HG03457 (cell line): ENCODE measurements around the gene LINC01488.

ENCODE experiments used
- ATAC-seq: cut with Tn5 transposase; IDR thresholded peaks from one replicate; pipeline ENCODE4 v1.9.1; 2021; ENCODE audit warnings: moderate number of reproducible peaks; ENCODE audit not compliant: unreplicated experiment

Gene LINC01488

DNA sequence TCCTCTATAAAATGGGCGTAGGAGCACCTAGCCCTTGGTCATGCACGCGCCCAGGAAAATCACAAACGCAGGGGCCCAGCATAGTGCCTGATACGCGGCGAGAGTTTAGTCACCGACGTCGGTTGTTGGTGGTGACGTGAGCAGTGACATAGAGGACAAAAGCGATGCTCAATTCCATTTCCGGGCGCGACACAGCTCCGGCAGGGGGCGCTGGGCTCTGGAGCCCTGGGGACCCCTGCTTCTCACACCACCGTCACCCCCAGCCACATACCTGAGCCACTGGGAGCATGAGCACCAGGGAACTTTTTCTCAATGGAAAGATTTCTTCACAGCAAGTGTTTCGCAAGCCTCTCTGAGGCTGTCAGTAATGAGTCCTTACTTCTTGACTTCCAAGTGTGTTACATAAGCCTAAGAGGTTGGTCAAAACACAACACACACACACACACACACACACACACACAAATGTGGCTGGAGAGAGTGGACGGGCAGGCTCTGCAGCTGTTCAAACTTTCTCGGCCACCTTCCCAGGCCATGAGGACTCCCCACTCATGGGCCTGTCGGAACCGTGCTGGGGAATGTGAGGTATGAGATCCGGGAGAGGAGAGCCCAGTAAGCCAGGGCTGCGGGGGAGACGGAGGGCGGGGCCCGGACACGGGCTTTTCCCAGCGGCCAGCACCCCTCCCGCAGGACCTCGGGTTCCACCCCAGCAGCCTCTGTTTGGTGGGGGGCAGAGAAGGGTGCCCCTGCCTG, 36.9 kb upstream of the LINC01488 start:
- ATAC-seq = no peak

DNA sequence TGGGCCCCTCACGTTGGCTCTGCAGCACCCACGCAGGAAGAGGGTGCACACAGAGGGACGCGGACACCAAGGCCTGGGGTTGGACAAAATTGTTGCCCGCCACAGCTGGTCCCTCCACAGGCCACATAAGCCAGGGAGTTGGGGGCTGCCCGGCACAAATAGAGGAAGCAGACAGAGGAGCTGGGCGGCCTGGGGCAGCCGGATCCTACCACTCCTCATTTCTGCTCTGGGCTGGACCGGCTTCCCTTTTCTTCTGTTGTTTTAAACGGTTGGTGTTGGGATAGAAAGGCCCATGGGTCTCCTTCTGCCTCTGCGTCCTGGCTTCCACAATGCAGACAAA, 36.4 kb upstream of the LINC01488 start:
- ATAC-seq = no peak

DNA sequence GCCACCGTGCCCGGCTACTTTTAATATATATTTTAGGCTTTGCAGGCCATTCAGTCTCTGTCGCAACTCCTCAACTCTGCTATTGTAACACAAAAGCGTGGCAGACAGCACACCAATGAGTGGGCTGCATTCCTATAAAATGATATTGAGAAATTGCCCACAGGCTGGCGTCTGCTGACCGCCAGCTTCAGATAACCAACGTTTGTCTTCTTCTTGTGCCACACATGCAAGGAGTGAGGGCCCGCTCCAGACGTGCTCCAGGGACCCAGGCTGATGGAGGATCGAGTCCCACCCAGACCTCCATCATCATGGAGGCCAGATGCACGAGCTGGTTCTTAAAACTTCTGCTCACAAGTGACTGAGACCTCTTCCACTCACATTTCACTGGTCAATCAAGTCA, 35.4 kb upstream of the LINC01488 start:
- ATAC-seq = no peak

DNA sequence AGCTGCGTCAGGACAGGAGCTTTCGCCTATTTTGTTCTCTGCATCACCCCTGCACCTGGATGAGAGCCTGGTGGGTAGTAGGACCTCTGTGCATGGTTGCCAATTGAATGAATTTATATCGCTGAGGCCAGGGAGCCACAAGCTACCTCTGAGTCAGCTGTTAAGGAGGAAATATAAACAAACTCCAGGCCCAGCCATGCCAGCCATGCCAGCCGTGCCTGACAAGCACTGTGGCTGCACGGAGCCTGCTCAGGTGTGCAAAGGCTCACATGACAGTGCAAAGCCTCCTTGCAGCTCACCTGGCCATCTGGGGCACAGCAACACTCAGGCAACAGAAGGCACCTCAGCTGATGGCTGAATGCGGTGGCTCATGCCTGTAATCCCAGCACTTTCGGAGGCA, 33.7 kb upstream of the LINC01488 start:
- no peak for ATAC-seq

DNA sequence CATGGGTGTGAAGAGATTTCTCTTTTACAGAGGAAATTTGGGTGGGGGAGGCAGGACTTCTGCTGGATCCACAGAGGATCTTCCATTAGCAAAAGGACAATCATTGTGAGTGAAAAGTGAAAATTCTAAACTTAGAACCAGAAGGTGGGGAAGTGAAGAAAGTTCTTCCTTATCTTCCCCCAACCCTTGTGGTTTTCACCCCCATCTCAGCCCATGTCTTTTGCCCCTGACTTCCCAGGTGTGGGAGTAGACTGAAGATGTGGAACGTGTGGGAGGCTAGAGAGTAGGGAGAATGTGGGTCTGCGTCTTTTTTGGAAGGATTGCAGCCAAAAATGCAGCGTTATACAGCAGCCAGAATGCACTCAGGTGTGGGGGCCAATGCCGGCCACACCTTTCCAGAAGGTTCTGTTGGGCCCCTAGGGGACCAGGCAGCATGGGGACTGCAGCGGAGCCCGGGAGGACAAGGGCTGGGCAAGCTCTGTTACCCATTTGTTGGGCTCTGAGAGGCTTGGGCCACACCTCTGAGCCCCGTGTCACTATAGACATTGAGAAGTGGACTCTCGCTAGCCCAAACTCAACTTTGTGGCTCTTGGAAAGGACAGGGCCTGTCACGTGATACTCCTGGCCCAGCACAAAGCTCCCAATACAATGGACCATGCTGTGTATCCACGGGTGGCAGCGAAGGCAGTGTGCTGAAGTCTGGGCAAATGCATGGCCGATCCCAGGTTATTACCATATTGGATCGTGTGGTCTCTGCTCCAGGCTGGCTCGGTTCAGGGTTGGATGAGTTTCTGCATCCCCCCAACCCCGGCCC, 32.8 kb upstream of the LINC01488 start:
- ATAC-seq = no peak

DNA sequence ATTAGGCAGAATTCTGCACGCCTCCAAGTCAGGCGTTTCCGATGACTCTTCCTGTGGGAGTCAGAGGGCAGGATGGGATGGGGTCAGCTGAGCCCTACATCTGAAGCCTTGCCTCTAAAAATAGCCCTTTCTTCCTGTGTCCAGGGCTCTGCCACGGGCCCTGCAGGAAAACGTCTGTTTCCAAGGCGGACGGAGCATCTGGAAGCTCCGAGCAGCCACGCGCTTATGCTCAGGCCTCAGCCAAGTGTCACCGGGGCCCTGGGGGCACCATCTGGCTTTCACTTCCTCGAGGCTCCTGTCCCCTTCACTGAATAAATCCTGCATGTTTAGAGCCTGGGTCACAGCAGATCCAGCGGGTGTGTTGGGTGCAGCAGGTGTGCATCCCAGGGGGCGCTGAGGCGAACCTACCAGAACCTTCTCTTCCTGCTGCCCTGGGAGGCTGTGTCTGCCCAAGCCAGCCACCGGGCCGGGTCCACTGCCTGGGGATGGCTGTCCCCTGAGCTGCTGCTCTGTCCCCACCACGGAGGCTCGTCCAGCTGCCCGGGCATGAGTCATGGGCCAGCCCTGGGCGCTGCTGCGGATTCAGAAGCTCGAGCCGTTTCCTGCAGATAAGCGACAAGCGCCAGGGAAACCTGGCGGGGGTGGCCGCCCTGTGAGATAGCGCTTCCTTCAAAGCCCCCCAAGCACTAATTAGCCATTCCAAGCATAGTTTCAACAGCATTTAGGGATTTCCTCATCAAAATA, 32.0 kb upstream of the LINC01488 start:
- ATAC-seq = no peak

DNA sequence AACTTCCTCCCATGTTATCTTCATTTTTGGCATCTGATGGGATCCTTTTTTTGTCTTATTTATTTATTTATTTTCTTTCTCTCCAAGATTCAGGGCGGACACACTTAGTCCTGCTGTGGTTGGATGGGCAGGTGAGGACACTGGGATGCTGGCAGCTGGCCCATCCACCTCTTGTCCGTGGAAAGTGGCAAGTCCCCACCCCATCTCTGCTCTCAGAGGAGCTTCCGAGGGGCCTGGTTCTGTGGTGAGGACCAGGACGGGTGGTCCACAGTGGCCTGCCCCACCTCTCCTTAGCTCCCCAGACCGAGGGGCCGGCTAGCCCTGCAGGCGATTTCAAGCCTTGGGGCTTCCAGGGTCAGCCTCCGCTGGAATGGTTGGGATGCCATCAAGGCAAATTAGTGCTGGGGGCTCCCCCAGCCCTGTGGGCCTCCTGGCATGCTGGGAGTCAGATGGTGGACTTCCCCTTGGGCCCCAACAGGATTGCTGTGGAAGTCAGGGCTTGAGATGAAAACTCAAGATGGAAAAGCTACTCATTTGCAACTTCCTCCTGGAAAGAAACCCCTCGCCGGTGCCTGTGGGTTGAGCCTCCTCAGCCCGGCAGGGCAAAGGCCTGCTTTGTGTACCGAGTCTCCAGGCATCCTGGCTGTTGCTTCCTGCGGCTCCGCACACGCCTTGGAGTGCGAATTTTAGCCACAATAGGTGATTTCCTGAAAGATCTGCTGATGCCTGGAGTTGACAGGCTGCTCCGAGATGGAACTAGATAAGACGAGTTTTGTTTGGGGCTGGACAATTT, 31.2 kb upstream of the LINC01488 start:
- ATAC-seq = no peak

DNA sequence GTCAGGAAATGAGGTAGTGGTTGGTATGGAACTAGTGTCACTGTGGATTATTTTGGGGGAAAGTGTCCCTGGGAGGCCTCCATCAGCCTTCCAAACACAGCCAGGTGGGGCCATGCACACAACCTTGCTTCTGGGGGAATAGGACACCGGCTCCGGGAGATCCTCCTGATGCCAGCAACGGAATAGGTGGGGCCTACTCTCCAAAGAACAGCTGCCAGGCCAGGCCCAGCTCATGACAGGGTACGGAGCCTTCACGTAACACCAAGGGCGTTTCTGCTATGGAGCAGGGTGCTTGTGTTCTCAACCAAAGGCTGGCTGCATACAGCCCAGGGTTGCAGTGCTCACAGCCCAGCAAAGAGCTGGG, 30.6 kb upstream of the LINC01488 start:
- ATAC-seq = no peak

DNA sequence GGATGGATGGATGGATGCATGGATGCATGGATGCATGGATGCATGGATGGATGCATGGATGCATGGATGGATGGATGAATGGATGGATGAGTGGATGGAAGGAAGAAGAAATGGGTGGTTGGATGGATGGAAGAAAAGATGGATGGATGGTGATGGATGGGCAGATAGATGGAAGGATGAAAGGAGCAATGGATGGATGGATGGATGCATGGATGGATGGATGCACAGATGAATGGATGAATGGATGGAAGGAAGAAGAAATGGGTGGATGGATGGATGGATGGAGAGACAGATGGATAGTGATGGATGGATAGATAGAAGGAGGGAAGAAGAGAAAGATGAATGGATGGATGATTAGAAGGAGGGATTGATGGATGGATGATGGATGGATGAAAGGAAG, 30.2 kb upstream of the LINC01488 start:
- no peak for ATAC-seq

DNA sequence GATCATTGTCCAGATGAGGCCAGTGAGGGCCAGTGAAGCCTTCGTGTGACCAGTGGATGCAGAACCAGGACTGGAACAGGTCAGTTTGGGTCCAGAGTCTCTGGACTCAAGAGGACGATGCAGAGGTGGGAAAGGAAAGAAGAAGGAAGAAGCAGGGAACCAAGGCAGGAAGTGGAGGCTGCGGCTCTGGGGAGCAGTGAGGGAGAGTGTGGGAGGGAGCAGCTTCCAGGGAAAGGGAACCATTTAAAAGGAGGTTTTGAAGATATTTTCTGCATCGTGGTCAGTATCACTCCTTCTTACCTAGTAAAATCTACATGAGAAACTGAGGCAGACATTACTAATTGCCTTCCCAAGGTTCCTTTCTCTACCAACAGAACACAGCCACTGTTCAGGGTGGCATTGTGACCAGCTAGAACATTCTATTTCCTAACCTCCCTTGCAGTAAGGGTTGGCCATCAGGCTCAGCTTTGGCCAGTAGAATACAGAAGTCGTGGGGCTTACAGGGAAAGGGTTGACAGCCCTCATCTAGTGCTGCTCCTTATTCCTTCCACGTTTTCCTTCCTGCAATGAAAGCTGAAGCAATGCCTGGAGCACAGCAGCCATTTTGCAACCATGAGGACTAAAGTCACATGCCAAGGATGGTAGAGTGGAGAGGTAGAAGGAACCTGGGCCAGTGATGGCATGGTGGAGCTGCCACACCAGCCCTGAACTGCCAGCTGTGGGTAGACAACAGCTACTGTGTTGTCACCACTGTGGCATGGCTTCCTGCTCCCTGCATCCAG, 29.1 kb upstream of the LINC01488 start:
- ATAC-seq = no peak

DNA sequence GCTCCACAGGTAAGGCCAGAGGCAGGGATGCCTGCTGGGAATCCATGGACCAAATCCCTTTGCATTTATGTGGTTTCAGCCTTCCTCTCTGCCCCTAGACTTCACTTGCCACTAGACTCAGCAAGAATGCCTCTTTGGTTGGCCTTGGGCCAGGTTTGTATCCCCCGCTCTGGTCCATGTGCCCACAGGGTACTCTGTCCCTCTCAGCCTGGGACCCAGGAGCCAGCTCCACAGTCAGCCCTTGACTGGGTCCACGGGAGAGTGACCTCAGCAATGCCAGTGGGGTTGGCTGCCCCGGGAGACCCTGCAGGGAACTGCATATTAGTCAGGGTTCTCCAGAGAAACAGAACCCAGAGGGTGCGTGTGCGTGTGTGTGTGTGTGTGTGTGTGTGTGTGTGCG, 28.3 kb upstream of the LINC01488 start:
- no peak for ATAC-seq

DNA sequence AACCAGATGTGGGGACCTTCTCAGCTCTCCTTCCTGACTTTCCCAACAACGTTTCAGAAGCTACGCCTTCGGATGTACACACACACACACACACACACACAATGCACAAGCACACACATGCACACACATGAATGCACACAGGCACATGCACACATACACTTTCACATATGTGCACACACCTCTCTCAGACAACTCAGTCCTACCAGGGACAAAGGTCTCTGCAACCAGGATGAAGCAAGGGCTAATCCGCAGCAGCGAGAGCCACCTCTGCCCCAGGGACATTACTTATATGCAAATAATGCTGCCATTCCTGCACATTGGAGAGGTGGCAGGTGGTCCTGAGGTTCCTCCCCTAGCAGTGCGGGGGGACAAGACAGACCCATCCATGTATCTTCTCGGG, 27.4 kb upstream of the LINC01488 start:
- no peak for ATAC-seq

DNA sequence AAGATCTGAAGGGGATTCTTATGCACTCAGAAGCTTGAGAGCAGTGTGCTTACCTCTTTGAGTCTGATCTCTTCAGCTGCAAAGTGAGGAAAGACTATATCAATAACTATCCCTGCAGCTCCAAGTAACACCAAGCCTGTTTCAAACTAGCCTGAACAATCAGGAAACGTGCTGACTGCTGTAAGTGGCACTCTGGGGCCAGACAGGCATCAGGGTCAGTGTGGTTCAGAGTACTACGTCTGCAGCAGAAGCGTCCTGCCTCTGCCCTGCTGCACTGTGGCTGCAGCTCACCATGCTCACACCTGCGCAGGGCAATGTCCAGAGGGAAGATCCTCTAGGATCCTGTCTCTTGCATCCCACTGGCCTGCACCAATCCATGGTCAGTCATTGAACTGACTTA, 25.5 kb upstream of the LINC01488 start:
- ATAC-seq = no peak

DNA sequence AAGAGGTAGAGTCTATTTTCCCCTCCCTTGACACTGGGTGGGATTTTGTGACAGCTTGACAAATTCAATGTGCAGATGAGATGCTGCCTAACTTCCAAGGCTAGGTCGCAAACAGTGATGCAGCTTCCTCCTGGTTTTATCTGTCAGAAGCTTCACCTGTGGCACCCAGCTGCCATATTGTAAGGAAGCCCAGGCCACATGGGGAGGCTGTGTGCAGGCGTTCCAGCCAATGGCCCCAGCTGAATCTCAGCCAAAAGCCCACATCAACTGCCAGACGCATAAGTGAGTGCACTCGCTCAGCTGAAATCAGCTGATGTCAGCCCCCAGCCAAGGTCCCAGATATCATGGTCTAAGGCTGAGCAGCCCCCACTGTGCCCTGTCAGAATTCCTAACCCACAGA, 24.8 kb upstream of the LINC01488 start:
- no peak for ATAC-seq

DNA sequence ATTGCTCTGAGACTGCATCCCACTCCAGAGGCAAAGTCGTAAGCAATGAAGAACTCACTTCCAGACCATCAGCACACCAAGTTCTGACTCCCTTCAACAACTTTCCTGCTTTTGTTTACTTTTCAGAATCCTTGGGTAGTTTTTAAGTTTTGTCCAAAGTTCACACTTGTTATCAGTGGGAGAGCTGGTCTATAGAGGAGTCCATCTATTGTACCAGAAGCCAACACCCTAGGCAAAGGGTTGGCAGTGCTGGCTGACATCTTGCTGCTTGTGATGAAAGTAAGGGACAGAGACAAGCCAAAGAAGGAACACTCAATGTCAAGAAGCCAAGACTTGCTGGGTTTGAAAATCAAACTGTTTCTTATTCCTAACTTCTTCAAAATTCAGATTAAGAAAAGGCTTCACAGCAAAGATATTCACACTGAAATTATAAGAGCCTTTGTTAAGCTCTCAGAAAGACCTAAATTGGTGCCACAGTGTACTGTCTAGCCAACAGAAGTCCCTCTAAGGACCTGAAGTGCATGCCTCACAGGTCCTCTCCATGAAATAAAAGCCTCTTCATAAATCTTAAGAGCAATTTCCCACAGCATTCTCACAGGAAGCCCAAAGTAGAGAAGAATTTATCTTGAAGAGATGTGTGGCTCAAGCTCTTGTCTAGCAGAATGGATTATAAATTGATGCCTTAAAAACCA, 21.5 kb upstream of the LINC01488 start:
- ATAC-seq = no peak

DNA sequence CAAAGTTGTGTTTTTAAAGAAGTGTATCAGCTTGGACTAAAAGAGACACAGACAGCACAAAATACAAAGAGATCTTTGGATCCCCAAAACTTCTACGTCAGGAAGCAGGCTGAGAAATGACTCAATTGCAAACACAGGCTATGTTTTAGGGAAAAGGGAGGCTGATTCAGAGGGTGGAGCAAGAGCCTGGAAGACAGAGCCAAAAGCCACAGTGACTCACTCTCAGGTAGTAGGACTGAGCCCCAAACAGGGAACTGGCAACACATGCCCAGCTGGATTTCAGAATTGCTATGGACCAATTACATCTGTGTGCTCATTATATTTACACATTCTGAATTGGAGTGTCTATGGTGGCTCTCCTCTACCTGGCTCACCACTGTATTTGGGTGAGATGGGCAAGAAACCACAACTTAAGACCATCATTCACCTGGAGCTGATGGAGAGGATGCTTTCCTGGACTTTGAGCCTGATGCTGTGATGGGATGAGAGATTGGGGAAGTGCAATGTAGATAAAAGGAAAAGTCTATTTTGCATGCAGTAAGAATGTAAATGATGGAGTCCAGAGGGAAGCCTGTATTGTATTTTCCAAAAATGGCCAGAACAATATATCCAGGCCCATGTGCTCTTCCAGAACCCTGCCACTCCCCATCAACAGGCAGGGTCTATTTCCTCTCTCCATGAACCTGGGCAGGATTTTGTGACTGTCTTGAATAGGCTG, 20.8 kb upstream of the LINC01488 start:
- no peak for ATAC-seq

DNA sequence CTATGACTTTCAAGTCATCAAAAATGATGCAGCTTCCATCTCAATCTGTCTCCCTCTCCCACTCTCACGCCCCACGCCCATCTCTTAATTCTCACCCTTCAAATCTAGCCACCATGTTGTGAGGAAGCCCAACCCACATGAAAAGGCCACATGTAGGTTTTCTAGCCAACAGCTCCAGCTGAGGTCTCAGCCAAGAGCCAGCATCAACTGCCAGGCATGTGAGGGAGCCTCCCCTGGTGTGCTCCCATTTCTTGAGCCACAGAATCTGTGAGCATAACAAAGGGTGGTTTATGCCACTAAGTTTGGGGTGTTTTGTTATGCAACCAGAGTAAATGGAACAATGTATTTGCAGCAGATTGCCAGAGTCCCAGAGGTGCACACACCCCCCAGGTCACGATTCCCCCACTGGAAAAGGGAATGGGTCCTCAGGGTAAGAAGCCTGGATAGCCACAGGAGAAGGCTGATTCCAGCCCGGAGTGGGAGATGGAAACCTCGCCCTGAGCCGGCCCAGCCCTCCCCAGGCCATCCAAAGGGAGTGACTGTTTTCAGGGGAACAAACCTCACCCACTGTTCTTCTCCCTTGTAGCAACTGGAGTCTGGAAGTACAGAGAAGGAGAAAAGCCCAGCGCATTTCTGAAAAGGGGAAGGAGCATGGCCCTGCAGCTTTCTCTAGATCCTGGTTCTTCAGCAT, 20.0 kb upstream of the LINC01488 start:
- ATAC-seq = no peak

DNA sequence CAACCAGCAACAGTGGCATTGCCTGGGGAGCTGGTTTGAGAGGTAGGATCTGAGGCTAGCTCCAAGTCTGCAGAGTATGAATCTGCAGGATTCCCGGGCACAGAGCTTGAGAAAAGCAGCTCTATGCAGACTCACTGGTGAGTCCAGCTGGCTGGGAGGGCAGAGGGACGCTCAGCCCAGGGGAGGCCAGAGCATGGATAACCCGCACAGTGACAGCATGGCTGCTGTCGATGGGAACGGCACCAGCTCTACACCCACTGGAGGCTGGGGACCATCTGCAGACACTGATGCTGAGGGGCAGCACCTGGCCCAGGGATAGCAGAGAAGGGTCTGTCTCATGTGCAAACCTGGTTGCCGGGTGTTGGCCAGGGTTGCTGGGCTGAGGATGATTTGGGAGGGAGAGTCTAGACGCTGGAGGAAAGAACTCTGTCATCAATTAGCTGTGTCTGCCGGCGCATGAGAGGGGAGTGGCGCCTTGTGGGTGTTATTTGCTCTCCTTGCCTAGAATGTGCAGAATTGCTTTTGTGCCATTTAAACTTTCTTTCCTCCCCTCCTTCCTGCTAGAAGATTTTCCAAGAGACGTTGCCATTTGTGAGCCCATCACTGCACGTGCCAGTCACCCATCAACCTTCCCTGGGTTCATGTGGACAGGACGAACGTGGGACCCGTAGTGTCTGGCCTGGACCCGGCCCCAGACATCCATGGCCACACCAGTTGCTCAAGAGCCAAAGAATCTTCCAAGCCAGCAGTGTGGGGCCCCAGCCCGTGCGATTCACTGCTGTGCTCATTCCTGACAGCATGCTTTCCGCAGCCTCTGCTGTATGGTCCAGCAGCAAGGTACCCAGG, 19.1 kb upstream of the LINC01488 start:
- no peak for ATAC-seq
